Islet precursor cell (in vitro differentiated cells): ENCODE results near the gene NKIRAS2.
"Not testable (repeated sequence)": the region's sequence is repeated elsewhere in the genome, so short reads cannot be mapped to it uniquely, and the experiment has no call there.

Experiments used
- DNase-seq: peaks from one replicate; pipeline ENCODE4 v3.0.0-alpha.2; 2018

Gene NKIRAS2

GRCh38 chr17:42000413-42001133 lies 19.3 kb upstream of the NKIRAS2 start:
- no peak for DNase-seq

- no peak for DNase-seq
These were observed 18.2 kb upstream of the NKIRAS2 start for GRCh38 chr17:42001729-42002128.

GRCh38 chr17:42002175-42002791 lies 17.6 kb upstream of the NKIRAS2 start:
- DNase-seq = no peak

- no peak for DNase-seq
These were observed 17.0 kb upstream of the NKIRAS2 start for GRCh38 chr17:42002792-42003301.

- DNase-seq = no peak
These were observed 14.7 kb upstream of the NKIRAS2 start for GRCh38 chr17:42005166-42005565.

- no peak for DNase-seq
These were observed 10.7 kb upstream of the NKIRAS2 start for GRCh38 chr17:42009170-42009569.

- DNase-seq = not testable (repeated sequence)
These were observed 9.6 kb upstream of the NKIRAS2 start for GRCh38 chr17:42010266-42010680.

- no peak for DNase-seq
These were observed 8.9 kb upstream of the NKIRAS2 start for GRCh38 chr17:42010898-42011516.

- not testable (repeated sequence) for DNase-seq
These were observed 7.5 kb upstream of the NKIRAS2 start for GRCh38 chr17:42012363-42012762.

GRCh38 chr17:42013740-42014139 lies 6.2 kb upstream of the NKIRAS2 start:
- DNase-seq = not testable (repeated sequence)

- no peak for DNase-seq
These were observed 3.5 kb upstream of the NKIRAS2 start for GRCh38 chr17:42016411-42016831.

GRCh38 chr17:42016941-42017865 lies 2.7 kb upstream of the NKIRAS2 start, which contains the start of gene DNAJC7:
TSS of gene DNAJC7 (minus strand) at chr17:42017439. CDS start at chr17:42017416, 23 bp downstream.
- peak; percentile 97 for DNase-seq

GRCh38 chr17:42017866-42018200 lies 2.1 kb upstream of the NKIRAS2 start:
- peak; percentile 88 for DNase-seq

- DNase-seq = peak; percentile 69
These were observed 1.6 kb upstream of the NKIRAS2 start for GRCh38 chr17:42018339-42018738.

GRCh38 chr17:42018988-42019387 lies 902 bp upstream of the NKIRAS2 start:
- no peak for DNase-seq

- DNase-seq = not testable (repeated sequence)
These were observed 955 bp downstream of the NKIRAS2 start for GRCh38 chr17:42020845-42021244.

- DNase-seq = no peak
These were observed 3.8 kb downstream of the NKIRAS2 start for GRCh38 chr17:42023524-42024349.

- DNase-seq = no peak
These were observed 5.3 kb downstream of the NKIRAS2 start for GRCh38 chr17:42025191-42025579.

GRCh38 chr17:42025936-42026335 lies 6.0 kb downstream of the NKIRAS2 start:
- DNase-seq = no peak

GRCh38 chr17:42026857-42027589 lies 7.1 kb downstream of the NKIRAS2 start:
- DNase-seq = no peak

GRCh38 chr17:42027590-42027889 lies 7.7 kb downstream of the NKIRAS2 start:
- no peak for DNase-seq
